CD4-positive, alpha-beta T cell treated with Interleukin-4 for 4 hours (primary cell): ENCODE data around the gene ENDOV.
A peak's percentile ranks its signal among the peaks of the same experiment; 100 is the strongest.

Experiments used
- DNase-seq: peaks from one replicate; pipeline ENCODE4 v3.0.0-alpha.2; 2020

The ENDOV gene

GRCh38 chr17:80414803-80415625, at the start of gene ENDOV:
TSS of gene ENDOV (plus strand) at chr17:80415167. CDS start at chr17:80415195, 28 bp downstream.
- DNase-seq = peak; percentile 91

GRCh38 chr17:80365983-80366382, 49.0 kb upstream of the ENDOV start:
- no peak for DNase-seq

- DNase-seq = no peak
Observed at GRCh38 chr17:80367503-80367902, 47.5 kb upstream of the ENDOV start.

DNA sequence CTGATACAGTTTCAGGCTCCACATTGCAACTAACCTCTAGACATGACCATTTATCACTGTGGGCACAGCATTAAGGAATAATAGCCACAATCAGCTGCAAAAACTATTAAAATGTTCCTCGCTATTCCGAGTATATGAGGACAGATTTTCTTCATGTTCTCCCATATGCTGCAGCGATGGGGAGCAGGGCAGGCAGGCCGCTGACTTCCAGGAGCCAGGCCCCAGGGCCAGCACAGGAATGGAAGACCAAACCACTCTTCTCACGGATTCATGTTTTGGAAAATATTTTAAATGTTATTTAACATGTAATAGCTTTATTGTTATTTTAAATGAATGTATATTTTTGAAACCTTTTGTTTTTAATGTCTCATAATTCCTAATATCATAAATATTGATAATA, 43.8 kb upstream of the ENDOV start:
- no peak for DNase-seq

- DNase-seq = no peak
Observed at GRCh38 chr17:80372456-80372855, 42.5 kb upstream of the ENDOV start.

GRCh38 chr17:80372922-80373570, 41.9 kb upstream of the ENDOV start:
- no peak for DNase-seq

GRCh38 chr17:80374039-80374731, 40.8 kb upstream of the ENDOV start:
- DNase-seq = no peak

GRCh38 chr17:80374732-80375585, 40.0 kb upstream of the ENDOV start:
- no peak for DNase-seq

GRCh38 chr17:80376531-80376930, 38.4 kb upstream of the ENDOV start:
- no peak for DNase-seq

DNA sequence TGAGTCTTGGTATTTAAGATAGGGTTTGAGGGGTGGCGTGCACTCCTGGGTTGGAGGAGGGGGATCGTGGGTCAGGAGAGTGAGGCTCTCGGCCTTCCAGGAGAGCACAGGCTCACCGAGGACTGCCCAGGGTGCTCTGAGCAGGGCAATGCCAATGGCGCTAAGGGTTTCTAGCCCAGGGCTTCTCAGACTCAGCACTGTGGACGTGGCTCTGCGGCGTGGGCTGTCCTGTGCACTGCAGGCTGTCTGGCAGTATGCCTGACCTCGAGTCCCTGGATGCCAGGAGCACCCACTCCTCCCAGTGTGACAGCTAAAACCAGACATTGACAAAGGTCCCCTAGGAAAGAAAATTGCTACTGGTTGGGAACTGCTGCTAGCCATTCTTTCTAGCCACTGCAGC, 37.2 kb upstream of the ENDOV start:
- no peak for DNase-seq

DNA sequence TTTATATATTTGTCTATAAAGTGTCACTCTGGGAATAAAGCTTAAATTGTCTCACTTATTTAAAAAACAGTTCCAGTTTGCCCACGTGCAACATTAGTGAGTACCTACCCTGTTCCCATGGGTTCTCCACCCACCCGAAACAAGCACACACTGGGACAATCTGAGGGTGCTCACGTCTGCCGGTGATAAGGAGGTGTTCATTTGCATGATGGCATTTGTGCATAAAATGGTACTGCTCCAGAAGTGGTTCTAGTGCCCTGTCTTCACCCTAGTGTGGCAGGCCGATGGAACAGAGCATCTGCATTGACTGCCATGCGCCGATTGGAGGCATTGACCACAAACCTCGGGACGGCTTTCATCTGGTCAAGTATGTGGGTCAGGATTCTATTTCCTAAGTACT, 35.6 kb upstream of the ENDOV start:
- DNase-seq = no peak

DNA sequence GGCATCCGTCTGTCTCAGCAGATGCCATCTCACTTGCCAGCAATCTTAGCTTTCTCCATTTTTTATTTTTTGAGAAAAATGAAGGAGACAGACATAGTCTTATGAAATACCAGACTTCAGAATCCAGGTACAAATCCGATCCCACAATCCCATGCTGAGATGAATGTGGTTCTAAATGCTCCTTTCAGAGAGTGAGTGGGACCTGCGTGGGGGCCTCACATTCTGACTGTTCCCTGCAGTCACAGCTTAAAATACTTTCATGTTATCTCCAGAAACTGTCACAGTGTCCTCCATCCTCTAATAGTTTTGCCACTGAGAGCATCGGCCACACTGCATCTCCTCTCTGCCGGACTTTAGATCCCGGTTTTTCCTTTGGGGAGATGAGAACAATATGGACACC, 34.9 kb upstream of the ENDOV start:
- DNase-seq = no peak

- DNase-seq = no peak
Observed at GRCh38 chr17:80380555-80381002, 34.4 kb upstream of the ENDOV start.

DNA sequence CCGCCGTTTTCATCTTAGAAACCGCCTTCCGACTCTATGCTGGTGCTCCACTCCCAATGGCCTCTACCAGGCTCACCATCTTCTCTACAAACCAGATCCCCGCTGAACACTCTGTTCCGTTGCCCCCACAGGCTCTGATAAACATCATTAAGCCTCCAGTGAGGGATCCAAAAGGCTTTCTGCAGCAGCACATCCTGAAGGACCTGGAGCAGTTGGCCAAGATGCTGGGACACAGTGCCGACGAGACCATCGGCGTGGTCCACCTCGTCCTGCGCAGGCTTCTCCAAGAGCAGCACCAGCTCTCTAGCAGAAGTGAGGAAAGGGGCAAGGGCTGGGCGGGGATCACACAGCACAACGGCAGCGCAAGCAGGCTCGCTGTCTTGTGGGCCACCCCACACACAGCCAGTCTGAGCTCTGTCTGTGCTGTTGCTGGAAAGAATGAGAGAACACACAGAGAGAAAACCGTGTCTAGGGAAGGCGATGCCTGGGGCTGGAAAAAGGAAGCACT, 33.5 kb upstream of the ENDOV start:
- no peak for DNase-seq

GRCh38 chr17:80382446-80382845, 32.5 kb upstream of the ENDOV start:
- no peak for DNase-seq

- no peak for DNase-seq
Observed at GRCh38 chr17:80382956-80383355, 32.0 kb upstream of the ENDOV start.

DNA sequence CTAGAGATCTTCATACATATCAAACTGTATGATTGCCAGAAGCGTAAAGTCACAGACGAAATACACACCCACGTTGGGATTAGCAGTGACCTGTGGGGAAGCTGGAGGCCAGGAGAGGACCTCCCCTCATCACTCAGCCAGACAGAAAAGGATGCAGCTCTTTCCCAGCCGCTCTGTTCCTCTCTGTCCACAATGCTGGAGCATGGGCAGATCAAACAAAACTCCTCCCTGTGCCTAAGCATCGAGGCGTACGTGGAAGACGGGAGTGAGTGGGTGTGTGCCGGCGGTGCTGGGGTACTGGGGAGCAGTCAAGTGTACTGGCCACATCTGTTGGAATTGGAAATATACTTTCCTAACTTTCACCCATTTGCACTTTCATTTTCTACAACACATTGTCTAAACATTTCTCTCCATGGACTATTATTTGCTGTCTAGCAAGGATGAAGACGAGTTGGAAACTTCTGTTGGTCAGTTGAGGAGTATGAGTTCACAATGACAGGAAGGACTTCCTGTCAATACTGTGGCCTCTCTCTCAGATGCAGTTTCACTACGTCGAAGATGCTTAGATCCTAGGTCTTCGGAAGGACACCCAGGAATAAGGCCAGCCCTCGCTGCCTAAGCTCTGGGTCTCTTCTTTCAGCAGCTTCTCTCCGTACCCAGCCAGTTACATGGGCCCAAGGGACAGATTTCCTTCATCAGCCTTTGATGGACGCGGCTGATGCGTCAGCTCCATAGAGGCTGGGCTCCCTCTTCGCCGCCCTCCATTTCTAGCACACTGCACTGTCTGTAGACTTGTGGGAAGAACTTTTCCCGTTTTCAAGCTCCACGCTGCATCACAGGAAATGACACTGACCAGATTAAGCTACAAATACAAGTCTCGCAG, 30.6 kb upstream of the ENDOV start:
- DNase-seq = no peak

DNA sequence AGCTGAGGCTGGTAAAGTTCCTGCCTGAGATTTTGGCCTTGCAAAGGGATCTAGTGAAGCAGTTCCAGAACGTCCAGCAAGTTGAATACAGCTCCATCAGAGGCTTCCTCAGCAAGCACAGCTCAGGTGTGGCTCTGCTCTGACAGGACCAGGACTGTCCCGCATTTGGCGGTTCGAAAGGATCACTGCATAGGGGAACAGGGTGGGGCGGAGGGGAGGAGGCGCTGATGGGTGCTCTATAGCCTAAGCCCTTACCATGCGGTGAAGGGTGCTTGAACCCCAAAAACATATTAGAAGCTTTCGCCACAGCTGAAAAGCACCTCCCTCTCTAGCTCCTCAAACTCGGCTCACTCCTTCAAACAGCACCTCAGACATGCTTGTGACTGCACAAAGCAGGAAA, 29.9 kb upstream of the ENDOV start:
- no peak for DNase-seq

- DNase-seq = no peak
Observed at GRCh38 chr17:80386341-80386740, 28.6 kb upstream of the ENDOV start.

DNA sequence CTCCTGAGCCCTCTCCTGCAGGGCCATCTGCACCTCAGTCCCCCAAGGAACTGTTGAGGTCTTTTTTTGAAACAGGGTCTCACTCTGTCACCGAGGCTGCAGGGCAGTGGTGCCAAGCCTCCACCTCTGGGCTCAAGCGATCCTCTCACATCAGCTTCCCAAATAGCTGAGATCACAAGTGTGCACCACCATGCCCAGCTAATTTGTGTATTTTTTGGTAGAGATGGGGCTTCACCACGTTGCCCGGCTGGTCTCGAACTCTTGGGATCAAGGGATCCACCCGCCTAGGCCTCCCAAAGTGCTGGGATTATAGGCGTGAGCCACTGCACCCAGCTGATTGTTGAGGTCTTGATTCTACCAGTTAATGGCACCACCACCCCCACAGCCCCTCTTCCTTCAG, 27.9 kb upstream of the ENDOV start:
- no peak for DNase-seq

DNA sequence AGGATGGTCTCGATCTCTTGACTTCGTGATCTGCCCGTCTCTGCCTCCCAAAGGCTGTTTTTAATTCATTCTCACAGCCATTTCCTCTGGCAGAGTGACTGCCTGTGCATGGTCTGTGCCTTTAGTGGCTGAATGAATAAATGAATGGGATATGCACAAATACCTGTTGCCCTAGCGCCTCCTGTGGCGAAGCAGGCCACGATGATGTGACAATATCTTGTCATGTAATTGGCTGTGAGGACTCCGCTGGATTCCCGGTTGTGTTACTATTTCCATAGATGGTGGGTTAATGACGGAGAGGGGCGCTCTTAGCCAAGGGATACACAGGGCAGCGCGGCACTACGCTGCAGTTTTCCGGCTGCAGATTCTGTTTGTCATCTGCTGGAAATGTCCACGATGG, 26.8 kb upstream of the ENDOV start:
- DNase-seq = no peak

DNA sequence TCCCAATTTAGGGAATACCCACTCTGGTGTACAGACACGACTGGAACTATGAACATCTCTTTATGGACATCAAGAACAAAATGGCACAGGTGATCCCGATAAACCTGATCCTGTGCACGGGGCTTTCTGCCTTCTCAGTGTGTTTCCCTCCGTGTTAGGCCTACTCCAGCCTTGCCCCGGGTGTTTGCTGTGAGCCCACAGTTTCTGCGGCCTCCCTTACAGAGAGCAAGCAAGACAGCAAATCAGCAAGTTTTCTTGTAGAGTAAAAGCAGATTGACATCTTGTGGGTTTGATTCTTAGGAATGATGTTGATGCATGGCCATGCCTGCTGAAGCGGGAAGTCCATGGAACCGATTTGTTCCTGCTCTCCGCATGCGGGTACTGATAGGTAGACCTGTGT, 26.4 kb upstream of the ENDOV start:
- no peak for DNase-seq
